Measurements from ENCODE around the gene ASCL5. TPM values are rescaled to one million over a fixed set of nuclear protein-coding genes. Genes with fewer than 3 reads are reported as not detected.

ASCL5 gene
- total RNA-seq, 4 donors from 2014 or later = not detected

- intact Hi-C loops (cut with DNase I) = no loop called here
- H3K27me3 ChIP-seq = no peaks in the 10 kb centered on the region
- no peak overlapping the region for H3K27ac ChIP-seq (replicated peaks in 1 of 4)
- no peaks in the 10 kb centered on the region for H3K36me3 ChIP-seq
- DNase-seq (ENCODE audit: extremely low spot score) = no peak
- no peaks in the 10 kb centered on the region for H3K9me3 ChIP-seq
- WGBS = 95% methylated on average over 14 of the region's 17 CpGs
- no peaks in the 10 kb centered on the region for H3K4me1 ChIP-seq
- TF ChIP-seq POLR2AphosphoS5 (IDR thresholded peaks at IDR 0.05) (no peak), CTCF (IDR thresholded peaks at IDR 0.05) (no peak), POLR2A (IDR thresholded peaks at IDR 0.05; ENCODE audit: low read depth) (no peak)
- no peak overlapping the region for H3K4me3 ChIP-seq
Observed at GRCh38 chr1:201077736-201078135, 49.2 kb downstream of the ASCL5 start.

- DNase-seq (ENCODE audit: extremely low spot score) = no peak
- 81% methylated on average over 7 of the region's 7 CpGs for WGBS
Observed at GRCh38 chr1:201077116-201077515, 49.9 kb downstream of the ASCL5 start.

GRCh38 chr1:201076092-201076491, 50.9 kb downstream of the ASCL5 start:
- H3K4me1 ChIP-seq = no peaks in the 10 kb centered on the region
- WGBS = 76% methylated on average over 7 of the region's 7 CpGs
- H3K9me3 ChIP-seq = no peaks in the 10 kb centered on the region
- H3K27me3 ChIP-seq = no peaks in the 10 kb centered on the region
- H3K36me3 ChIP-seq = no peaks in the 10 kb centered on the region
- H3K27ac ChIP-seq (replicated peaks in 1 of 4) = no peak overlapping the region
- no peak for TF ChIP-seq POLR2AphosphoS5 (IDR thresholded peaks at IDR 0.05)
- TF ChIP-seq CTCF (IDR thresholded peaks at IDR 0.05) = no peak
- TF ChIP-seq POLR2A (IDR thresholded peaks at IDR 0.05; ENCODE audit: low read depth) = no peak
- TF ChIP-seq EP300 (IDR thresholded peaks at IDR 0.05) = no peak
- no peak for DNase-seq (ENCODE audit: extremely low spot score)
- intact Hi-C loops (cut with DNase I) = no loop called here
- no peak overlapping the region for H3K4me3 ChIP-seq

More at GRCh38 chr1:201077116-201077515, 49.9 kb downstream of the ASCL5 start:
- no peaks in the 10 kb centered on the region for H3K27me3 ChIP-seq
- TF ChIP-seq POLR2AphosphoS5 (IDR thresholded peaks at IDR 0.05) (no peak), POLR2A (IDR thresholded peaks at IDR 0.05; ENCODE audit: low read depth) (no peak), CTCF (IDR thresholded peaks at IDR 0.05) (no peak), EP300 (IDR thresholded peaks at IDR 0.05) (no peak)
- H3K9me3 ChIP-seq = no peaks in the 10 kb centered on the region
- no peaks in the 10 kb centered on the region for H3K4me1 ChIP-seq
- intact Hi-C loops (cut with DNase I) = no loop called here
- no peaks in the 10 kb centered on the region for H3K36me3 ChIP-seq
- no peak overlapping the region for H3K4me3 ChIP-seq
- H3K27ac ChIP-seq (replicated peaks in 1 of 4) = no peak overlapping the region

DNA sequence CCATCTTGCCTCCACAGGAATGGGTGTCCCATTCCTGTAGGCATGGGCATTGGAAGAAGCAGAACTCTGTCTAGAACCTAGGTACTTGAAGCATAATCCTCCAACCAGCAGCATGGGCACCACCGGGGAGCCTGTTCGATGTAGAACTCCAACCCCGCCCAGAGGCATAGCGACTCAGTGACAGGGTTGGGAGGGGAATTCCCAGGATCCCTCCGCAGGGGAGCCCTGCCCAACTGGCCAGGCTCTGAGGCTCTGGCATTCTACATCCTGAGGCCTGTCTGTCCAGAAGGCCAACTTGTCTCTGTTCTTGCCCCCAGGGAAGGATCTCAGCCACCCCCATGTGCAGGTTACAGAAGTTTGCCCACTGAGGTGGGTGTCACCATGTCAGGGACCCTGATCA, 53.0 kb downstream of the ASCL5 start:
- no peaks in the 10 kb centered on the region for H3K27me3 ChIP-seq
- no peak overlapping the region for H3K27ac ChIP-seq (replicated peaks in 1 of 4)
- intact Hi-C loops (cut with DNase I) = no loop called here
- H3K4me1 ChIP-seq = no peaks in the 10 kb centered on the region
- no peak for DNase-seq (ENCODE audit: extremely low spot score)
- WGBS = 77% methylated on average over 5 of the region's 5 CpGs
- TF ChIP-seq POLR2A (IDR thresholded peaks at IDR 0.05; ENCODE audit: low read depth) (no peak), EP300 (IDR thresholded peaks at IDR 0.05) (no peak), CTCF (IDR thresholded peaks at IDR 0.05) (no peak), POLR2AphosphoS5 (IDR thresholded peaks at IDR 0.05) (no peak)
- H3K4me3 ChIP-seq = no peak overlapping the region
- H3K9me3 ChIP-seq = no peaks in the 10 kb centered on the region
- H3K36me3 ChIP-seq = no peaks in the 10 kb centered on the region

DNA sequence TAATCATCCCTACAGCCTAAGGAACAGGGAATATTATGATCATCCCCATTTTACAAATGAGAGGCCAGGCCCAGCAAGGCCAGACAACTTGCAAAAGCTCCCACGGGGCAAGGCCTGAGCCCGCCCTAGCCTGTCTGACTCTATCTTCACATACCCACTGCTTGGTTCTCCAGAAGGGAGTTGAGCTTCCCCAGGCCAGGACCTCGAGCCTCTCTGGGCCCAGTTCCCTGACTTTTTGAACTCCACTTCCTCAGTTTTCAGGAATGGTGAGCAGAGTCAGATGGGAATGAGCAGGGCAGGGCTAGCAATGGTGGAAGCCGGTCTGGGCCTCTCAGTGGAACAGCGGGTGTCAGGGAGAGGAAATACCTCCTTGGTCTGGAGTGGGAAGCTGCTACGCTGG, 54.1 kb downstream of the ASCL5 start:
- DNase-seq (ENCODE audit: extremely low spot score) = no peak
- 85% methylated on average over 5 of the region's 6 CpGs for WGBS
- no peaks in the 10 kb centered on the region for H3K27me3 ChIP-seq
- H3K4me3 ChIP-seq = no peak overlapping the region
- no peaks in the 10 kb centered on the region for H3K9me3 ChIP-seq
- intact Hi-C loops (cut with DNase I) = no loop called here
- TF ChIP-seq POLR2AphosphoS5 (IDR thresholded peaks at IDR 0.05) (no peak), CTCF (IDR thresholded peaks at IDR 0.05) (no peak), POLR2A (IDR thresholded peaks at IDR 0.05; ENCODE audit: low read depth) (no peak)
- H3K36me3 ChIP-seq = no peaks in the 10 kb centered on the region
- H3K27ac ChIP-seq (replicated peaks in 1 of 4) = no peak overlapping the region
- no peaks in the 10 kb centered on the region for H3K4me1 ChIP-seq

Measured in esophagus muscularis mucosa (tissue), 4 donors.